HL-60 (cell line): Measurements from ENCODE around the gene PTPRM.

Experiments used
- DNase-seq, 2 experiments: peaks; one replicate each; pipeline ENCODE4 v3.0.0-alpha.2; 2010 to 2020; ENCODE audit warnings: low read depth in 1 of 2, low spot score in 1 of 2
- H3K27ac ChIP-seq: fragments of 250-450 bp; sonication (Bioruptor Pico); replicated peaks from 2 replicates; pipeline ENCODE4 v1.5.1; 2020; ENCODE audit warnings: mild to moderate bottlenecking, moderate library complexity
- H3K27me3 ChIP-seq: fragments of 250-450 bp; sonication (Bioruptor Pico); 2 replicates; pipeline ENCODE4 v1.5.1; 2021; ENCODE audit warnings: mild to moderate bottlenecking, moderate library complexity; ENCODE audit not compliant: insufficient read depth, poor library complexity, severe bottlenecking
- H3K4me3 ChIP-seq: replicated peaks from 2 replicates; pipeline ENCODE4 v1.5.1; 2011; ENCODE audit warnings: mild to moderate bottlenecking, control low read depth, low read length; ENCODE audit not compliant: insufficient read depth
- GABPA ChIP-seq: IDR thresholded peaks from 2 replicates; pipeline ENCODE4 v1.6.1; 2012; ENCODE audit warnings: low read depth
- POLR2AphosphoS5 ChIP-seq: IDR thresholded peaks from 2 replicates; pipeline ENCODE4 v1.6.1; 2012; ENCODE audit warnings: low read depth
- SPI1 ChIP-seq: IDR thresholded peaks from 2 replicates; pipeline ENCODE4 v1.6.1; 2012; ENCODE audit warnings: low read depth, mild to moderate bottlenecking, borderline replicate concordance
- TF ChIP-seq, protein P1 (sequence below): IDR thresholded peaks from 2 replicates; pipeline ENCODE4 v1.6.1; 2012; ENCODE audit warnings: low read depth; ENCODE audit not compliant: insufficient replicate concordance
- TF ChIP-seq, protein P2 (sequence below): IDR thresholded peaks from one replicate; pipeline ENCODE4 v1.5.1; 2011; ENCODE audit warnings: low read length, control low read depth, inconsistent platforms; ENCODE audit not compliant: insufficient read depth

The PTPRM gene

DNA sequence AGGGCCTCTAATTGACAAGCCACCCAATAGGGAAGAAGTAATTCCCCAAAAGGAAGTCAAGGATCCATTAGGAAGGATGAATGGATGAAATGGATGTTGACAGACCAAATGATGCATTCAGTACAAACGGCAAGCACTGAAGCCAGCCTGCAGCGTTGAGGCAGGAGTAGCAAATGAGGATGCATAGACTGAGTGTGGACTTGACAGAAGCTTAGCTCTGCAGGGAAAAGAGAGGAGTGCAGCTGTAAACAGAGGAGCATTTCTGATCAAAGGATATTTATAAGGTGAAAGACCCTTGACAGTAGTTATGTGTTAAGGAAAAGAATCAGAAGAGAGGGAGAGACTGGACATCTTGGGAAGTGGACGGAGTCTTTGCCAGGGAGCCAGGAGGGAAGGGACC lies 788.9 kb downstream of the PTPRM start:
- H3K27me3 ChIP-seq, result peaks cover 16% of the 10 kb centered on the region
- no peak for DNase-seq
- H3K27ac ChIP-seq, result no peak overlapping the region
- TF ChIP-seq, protein P1, sequence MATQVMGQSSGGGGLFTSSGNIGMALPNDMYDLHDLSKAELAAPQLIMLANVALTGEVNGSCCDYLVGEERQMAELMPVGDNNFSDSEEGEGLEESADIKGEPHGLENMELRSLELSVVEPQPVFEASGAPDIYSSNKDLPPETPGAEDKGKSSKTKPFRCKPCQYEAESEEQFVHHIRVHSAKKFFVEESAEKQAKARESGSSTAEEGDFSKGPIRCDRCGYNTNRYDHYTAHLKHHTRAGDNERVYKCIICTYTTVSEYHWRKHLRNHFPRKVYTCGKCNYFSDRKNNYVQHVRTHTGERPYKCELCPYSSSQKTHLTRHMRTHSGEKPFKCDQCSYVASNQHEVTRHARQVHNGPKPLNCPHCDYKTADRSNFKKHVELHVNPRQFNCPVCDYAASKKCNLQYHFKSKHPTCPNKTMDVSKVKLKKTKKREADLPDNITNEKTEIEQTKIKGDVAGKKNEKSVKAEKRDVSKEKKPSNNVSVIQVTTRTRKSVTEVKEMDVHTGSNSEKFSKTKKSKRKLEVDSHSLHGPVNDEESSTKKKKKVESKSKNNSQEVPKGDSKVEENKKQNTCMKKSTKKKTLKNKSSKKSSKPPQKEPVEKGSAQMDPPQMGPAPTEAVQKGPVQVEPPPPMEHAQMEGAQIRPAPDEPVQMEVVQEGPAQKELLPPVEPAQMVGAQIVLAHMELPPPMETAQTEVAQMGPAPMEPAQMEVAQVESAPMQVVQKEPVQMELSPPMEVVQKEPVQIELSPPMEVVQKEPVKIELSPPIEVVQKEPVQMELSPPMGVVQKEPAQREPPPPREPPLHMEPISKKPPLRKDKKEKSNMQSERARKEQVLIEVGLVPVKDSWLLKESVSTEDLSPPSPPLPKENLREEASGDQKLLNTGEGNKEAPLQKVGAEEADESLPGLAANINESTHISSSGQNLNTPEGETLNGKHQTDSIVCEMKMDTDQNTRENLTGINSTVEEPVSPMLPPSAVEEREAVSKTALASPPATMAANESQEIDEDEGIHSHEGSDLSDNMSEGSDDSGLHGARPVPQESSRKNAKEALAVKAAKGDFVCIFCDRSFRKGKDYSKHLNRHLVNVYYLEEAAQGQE, result no peak
- TF ChIP-seq GABPA (no peak), SPI1 (no peak), POLR2AphosphoS5 (no peak)
- TF ChIP-seq, protein P2, sequence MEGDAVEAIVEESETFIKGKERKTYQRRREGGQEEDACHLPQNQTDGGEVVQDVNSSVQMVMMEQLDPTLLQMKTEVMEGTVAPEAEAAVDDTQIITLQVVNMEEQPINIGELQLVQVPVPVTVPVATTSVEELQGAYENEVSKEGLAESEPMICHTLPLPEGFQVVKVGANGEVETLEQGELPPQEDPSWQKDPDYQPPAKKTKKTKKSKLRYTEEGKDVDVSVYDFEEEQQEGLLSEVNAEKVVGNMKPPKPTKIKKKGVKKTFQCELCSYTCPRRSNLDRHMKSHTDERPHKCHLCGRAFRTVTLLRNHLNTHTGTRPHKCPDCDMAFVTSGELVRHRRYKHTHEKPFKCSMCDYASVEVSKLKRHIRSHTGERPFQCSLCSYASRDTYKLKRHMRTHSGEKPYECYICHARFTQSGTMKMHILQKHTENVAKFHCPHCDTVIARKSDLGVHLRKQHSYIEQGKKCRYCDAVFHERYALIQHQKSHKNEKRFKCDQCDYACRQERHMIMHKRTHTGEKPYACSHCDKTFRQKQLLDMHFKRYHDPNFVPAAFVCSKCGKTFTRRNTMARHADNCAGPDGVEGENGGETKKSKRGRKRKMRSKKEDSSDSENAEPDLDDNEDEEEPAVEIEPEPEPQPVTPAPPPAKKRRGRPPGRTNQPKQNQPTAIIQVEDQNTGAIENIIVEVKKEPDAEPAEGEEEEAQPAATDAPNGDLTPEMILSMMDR, result no peak
- no peak overlapping the region for H3K4me3 ChIP-seq

DNA sequence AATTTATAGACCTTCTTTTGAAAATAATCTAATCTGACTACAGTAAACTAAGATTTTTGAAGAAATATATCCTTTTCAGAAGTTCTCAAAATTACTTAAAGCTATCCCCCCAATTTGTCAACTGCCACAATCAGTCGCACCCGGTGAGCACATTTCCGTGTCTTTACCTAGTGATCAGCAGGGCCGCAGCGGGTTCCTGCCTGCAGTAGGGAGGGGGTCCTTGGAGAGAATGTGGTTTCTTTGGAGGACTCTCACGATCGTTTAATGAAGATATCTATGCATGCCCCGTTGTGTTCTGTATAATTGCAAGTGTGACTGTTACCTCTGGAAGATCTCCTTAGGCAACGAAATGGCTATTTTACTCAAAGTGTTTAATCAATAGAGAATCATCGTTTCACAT lies 790.2 kb downstream of the PTPRM start:
- TF ChIP-seq SPI1 (no peak), POLR2AphosphoS5 (no peak), GABPA (no peak)
- TF ChIP-seq, protein P2, result no peak
- TF ChIP-seq, protein P1, result no peak
- Histone ChIP-seq H3K4me3 (no peak overlapping the region), H3K27ac (no peak overlapping the region), H3K27me3 (peaks cover 16% of the 10 kb centered on the region)
- DNase-seq, result no peak

DNA sequence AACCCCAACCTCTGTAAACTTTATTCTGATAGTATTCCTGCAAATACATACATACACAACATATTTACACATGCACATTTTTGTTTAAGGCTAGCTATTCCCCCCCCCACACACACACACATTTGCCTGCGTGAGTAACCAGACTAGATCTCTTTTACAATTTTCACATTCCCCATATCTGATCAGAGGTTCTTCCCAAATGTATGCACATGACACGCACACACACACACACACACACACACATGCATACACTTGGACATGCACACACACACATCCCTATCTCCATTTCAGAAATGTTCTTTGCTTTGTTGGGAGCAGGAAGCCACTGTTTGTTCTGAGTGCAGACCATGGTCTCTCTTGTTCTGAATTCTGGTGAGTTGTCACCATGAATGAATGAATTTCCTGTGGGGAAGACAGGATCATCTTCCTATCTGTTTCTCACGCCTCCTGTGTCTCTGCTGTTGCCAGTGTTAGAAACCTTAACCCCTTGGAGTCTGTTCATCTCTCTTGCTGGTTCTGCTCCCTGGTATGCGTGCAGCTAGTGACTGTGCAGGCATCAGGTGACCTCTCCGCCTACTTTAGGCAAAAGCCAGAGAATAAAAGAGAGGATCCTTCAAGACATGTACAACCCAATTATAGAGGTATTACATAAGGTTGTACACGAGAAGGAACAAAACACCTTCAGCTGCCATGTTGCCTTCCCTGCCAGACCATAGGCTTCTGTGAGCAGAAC lies 791.1 kb downstream of the PTPRM start:
- DNase-seq, result no peak
- TF ChIP-seq SPI1 (no peak), GABPA (no peak), POLR2AphosphoS5 (no peak)
- TF ChIP-seq, protein P1, result no peak
- TF ChIP-seq, protein P2, result no peak
- no peak overlapping the region for H3K4me3 ChIP-seq
- peaks cover 19% of the 10 kb centered on the region for H3K27me3 ChIP-seq
- no peak overlapping the region for H3K27ac ChIP-seq
